KMS-11 (cell line): ENCODE data around the gene NKPD1.

Source experiments
- H2AFZ ChIP-seq: fragments of 200-600 bp; sonication (generic); 2 replicates; pipeline ENCODE4 v1.6.1; 2016; ENCODE audit warnings: antibody characterized with exemption, mixed run types, low read depth
- H3K27ac ChIP-seq: fragments of 200-600 bp; sonication (generic); 2 replicates; pipeline ENCODE4 v1.6.1; 2016; ENCODE audit warnings: mild to moderate bottlenecking, mixed run types
- H3K27me3 ChIP-seq: fragments of 200-600 bp; sonication (generic); 2 replicates; pipeline ENCODE4 v1.6.1; 2017; ENCODE audit warnings: mild to moderate bottlenecking, low read depth, mixed run types, moderate library complexity; ENCODE audit not compliant: insufficient read depth
- H3K36me3 ChIP-seq: fragments of 200-600 bp; sonication (generic); 2 replicates; pipeline ENCODE4 v1.6.1; 2017; ENCODE audit warnings: mild to moderate bottlenecking, mixed run types; ENCODE audit not compliant: insufficient read depth
- H3K4me1 ChIP-seq: fragments of 200-600 bp; sonication (generic); 2 replicates; pipeline ENCODE4 v1.6.1; 2016; ENCODE audit warnings: mild to moderate bottlenecking, low read depth, mixed run types; ENCODE audit not compliant: poor library complexity, severe bottlenecking
- H3K4me2 ChIP-seq: fragments of 200-600 bp; sonication (generic); 2 replicates; pipeline ENCODE4 v1.7.0; 2016; ENCODE audit warnings: mild to moderate bottlenecking, mixed run types
- H3K4me3 ChIP-seq: fragments of 200-600 bp; sonication (generic); IDR thresholded peaks from 2 replicates; pipeline ENCODE4 v1.6.1; 2017; ENCODE audit warnings: low read depth, low read length, mixed read lengths; ENCODE audit not compliant: insufficient read depth
- H3K79me2 ChIP-seq: fragments of 200-600 bp; sonication (generic); 2 replicates; pipeline ENCODE4 v1.6.1; 2016; ENCODE audit warnings: low read depth, mixed run types; ENCODE audit not compliant: insufficient read depth
- H3K9ac ChIP-seq: fragments of 200-600 bp; sonication (generic); 2 replicates; pipeline ENCODE4 v1.6.1; 2016; ENCODE audit warnings: mild to moderate bottlenecking, mixed run types
- H4K20me1 ChIP-seq: fragments of 200-600 bp; sonication (generic); 2 replicates; pipeline ENCODE4 v1.6.1; 2016; ENCODE audit warnings: mild to moderate bottlenecking, mixed run types; ENCODE audit not compliant: insufficient read depth
- TF ChIP-seq, protein P1 (sequence below): fragments of 200-600 bp; sonication (generic); conservative IDR thresholded peaks from 2 replicates; pipeline ENCODE4 v1.6.1; 2017; ENCODE audit warnings: low read depth, mild to moderate bottlenecking, antibody characterized with exemption, low read length, moderate library complexity, mixed read lengths

Gene NKPD1

DNA sequence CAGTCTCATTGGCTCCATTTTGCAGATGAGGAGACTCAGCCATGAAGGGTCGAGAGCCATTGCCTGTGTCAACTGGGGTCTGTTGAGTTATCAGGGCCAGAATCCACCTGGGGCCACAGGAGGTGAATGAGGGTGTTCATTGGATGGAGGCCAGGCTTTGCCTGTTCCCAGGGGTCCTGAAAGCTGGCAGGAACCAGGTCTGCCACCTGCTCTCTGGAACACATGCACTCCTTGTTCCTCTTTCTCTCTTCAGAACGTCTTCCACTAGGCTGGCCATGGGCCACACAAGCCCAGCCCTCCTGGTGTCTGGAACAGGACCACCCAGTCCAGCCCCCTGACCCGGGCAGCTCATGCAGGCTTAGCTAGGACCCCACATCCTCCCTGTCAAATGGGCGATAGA is 46.7 kb downstream of the NKPD1 start:
- Histone ChIP-seq H3K27me3 (no peaks in the 10 kb centered on the region), H3K4me2 (no peak overlapping the region), H3K27ac (no peak overlapping the region), H3K9ac (no peak overlapping the region), H3K4me3 (no peak overlapping the region), H2AFZ (no peak overlapping the region), H3K36me3 (no peaks in the 10 kb centered on the region), H4K20me1 (0 out of 2 replicates have a peak, but pooled peaks cover under 1% of the 10 kb centered on the region), H3K79me2 (peaks cover 65% of the 10 kb centered on the region), H3K4me1 (peaks cover 66% of the 10 kb centered on the region)
- TF ChIP-seq, protein P1, sequence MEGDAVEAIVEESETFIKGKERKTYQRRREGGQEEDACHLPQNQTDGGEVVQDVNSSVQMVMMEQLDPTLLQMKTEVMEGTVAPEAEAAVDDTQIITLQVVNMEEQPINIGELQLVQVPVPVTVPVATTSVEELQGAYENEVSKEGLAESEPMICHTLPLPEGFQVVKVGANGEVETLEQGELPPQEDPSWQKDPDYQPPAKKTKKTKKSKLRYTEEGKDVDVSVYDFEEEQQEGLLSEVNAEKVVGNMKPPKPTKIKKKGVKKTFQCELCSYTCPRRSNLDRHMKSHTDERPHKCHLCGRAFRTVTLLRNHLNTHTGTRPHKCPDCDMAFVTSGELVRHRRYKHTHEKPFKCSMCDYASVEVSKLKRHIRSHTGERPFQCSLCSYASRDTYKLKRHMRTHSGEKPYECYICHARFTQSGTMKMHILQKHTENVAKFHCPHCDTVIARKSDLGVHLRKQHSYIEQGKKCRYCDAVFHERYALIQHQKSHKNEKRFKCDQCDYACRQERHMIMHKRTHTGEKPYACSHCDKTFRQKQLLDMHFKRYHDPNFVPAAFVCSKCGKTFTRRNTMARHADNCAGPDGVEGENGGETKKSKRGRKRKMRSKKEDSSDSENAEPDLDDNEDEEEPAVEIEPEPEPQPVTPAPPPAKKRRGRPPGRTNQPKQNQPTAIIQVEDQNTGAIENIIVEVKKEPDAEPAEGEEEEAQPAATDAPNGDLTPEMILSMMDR, result no peak

DNA sequence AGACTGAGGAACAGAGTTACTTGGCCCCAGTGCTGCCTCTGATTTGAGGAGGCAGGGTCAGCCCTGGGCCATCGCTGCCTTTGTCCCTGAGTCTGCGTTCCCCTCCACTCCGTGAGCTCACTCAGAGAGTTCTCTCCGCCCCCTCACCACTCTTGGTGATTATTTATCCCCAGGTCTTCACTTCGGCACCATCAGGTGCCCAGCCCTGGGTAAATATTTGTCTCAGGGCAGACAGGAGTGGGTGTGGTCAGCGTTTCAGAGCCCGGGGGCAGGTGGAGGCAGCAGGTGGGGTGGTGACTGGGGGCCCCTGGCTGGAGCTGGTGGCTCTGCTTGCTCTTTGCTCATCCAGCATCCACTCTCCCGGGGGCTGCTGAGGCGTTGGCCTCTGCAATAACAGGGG is 47.2 kb downstream of the NKPD1 start:
- peaks cover 66% of the 10 kb centered on the region for H3K4me1 ChIP-seq
- H3K4me2 ChIP-seq, result no peak overlapping the region
- H3K9ac ChIP-seq, result no peak overlapping the region
- TF ChIP-seq, protein P1, result no peak
- H3K36me3 ChIP-seq, result no peaks in the 10 kb centered on the region
- 0 out of 2 replicates have a peak, but pooled peaks cover 3% of the 10 kb centered on the region for H4K20me1 ChIP-seq
- H3K27ac ChIP-seq, result no peak overlapping the region
- no peaks in the 10 kb centered on the region for H3K27me3 ChIP-seq
- H3K4me3 ChIP-seq, result no peak overlapping the region
- H3K79me2 ChIP-seq, result peaks cover 67% of the 10 kb centered on the region
- no peak overlapping the region for H2AFZ ChIP-seq

DNA sequence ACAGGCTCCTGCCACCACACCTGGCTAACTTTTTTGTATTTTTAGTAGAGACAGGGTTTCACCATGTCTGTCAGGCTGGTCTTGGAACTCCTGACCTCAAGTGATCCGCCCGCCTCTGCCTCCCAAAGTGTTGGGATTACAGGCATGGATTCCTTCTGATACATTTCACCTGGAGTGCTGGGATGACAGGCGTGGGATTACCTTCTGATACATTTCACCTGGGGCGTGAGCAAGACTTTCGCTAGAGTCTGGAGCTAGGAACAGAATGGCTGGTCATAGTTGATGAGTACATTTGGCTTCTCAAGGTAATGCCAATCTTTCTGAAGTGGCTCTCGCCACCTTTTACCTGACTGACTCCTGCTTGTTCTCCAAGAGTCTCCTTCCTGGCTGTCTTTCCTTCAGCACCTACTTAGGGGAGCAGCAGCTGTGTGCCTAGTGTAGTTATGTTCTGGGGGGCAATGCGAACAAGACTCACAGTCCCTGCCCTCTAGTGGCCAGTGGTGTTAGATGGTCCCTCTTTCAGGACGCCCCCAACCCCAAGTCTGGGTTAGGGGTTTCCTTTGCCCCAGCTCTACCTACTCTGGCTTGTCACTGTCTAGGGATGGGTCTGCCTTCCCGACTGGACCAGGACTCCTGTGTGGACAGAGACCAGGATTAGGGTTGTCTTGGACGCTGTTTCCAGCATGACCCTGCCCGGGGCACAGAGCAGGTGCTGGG is 48.5 kb downstream of the NKPD1 start:
- Histone ChIP-seq H3K9ac (no peak overlapping the region), H3K4me2 (no peak overlapping the region), H2AFZ (no peak overlapping the region), H3K27ac (no peak overlapping the region), H3K4me3 (no peak overlapping the region), H3K4me1 (peaks cover 52% of the 10 kb centered on the region), H4K20me1 (0 out of 2 replicates have a peak, but pooled peaks cover 3% of the 10 kb centered on the region), H3K27me3 (no peaks in the 10 kb centered on the region), H3K79me2 (peaks cover 81% of the 10 kb centered on the region), H3K36me3 (no peaks in the 10 kb centered on the region)
- TF ChIP-seq, protein P1, result no peak
